ENCODE measurements around the gene GNGT1.
A peak's percentile ranks its signal among the peaks of the same experiment; 100 is the strongest.

Gene GNGT1

DNA sequence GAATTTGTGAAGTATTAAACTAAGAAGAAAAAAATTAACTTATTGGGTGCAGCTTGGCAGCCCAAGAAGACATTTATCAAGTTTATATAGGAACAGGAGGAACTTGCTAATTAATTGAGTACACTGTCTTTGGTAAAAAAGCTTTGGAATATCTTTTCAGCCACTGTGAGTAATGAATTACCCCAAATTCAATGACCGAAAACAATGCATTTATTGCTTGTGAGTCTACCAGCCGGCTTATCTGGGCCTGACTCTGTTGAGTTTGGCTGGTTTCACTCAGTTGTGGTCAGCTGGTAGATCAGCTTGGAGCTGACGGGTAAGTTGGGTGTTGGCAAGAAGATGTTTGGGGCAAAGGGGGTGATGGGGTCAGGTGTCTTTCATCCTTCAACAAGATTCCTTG lies 26.8 kb downstream of the GNGT1 start:
- peaks cover 0 to 12% (median 0%) of the 10 kb centered on the region in 10 experiments; a peak in 8 of 20 replicates for H3K4me1 ChIP-seq
- no peaks in the 10 kb centered on the region for H3K27me3 ChIP-seq
- no peak for TF ChIP-seq Cebpa-rat (IDR thresholded peaks at IDR 0.05)
- H3K9ac ChIP-seq = no peak overlapping the region
- H3K27ac ChIP-seq = no peak overlapping the region
- no peak overlapping the region for H3K4me2 ChIP-seq
- H4K20me1 ChIP-seq = no peaks in the 10 kb centered on the region
- H3K4me3 ChIP-seq = no peak overlapping the region
- no peaks in the 10 kb centered on the region for H3K9me3 ChIP-seq (replicated peaks in 1 of 11)
- no peaks in the 10 kb centered on the region for H3K36me3 ChIP-seq

DNA sequence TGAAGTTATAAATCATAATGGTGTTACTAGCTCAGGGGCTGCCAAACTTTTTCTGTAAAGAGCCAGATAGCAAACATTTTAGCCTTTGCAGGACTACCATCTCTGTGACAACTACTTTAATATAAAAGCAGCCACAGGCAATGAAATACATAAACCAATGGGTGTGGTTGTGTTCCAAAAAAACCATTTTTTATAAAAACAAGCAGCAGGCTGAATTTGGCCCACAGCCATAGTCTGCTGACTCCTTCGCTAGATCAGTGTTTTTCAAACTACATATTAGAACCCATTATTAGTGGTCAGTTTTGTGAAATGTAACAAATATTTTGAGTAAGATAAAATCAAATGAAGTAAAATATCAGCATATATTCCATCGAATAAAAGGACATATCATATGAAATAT lies 28.7 kb downstream of the GNGT1 start:
- Histone ChIP-seq H3K9ac (no peak overlapping the region), H3K4me1 (peaks cover 0 to 5% (median 0%) of the 10 kb centered on the region in 10 experiments; a peak in 8 of 20 replicates), H3K4me3 (no peak overlapping the region), H3K4me2 (no peak overlapping the region), H3K36me3 (no peaks in the 10 kb centered on the region), H3K27me3 (no peaks in the 10 kb centered on the region), H4K20me1 (no peaks in the 10 kb centered on the region), H3K27ac (no peak overlapping the region), H3K9me3 (replicated peaks in 1 of 11) (no peaks in the 10 kb centered on the region)
- TF ChIP-seq Cebpa-rat (IDR thresholded peaks at IDR 0.05) = no peak

GRCh38 chr7:93937818-93938217 lies 31.5 kb downstream of the GNGT1 start:
- Histone ChIP-seq H3K27me3 (no peaks in the 10 kb centered on the region), H3K36me3 (no peaks in the 10 kb centered on the region), H3K9me3 (replicated peaks in 1 of 11) (no peaks in the 10 kb centered on the region; a peak in 1 of 22 replicates), H3K4me2 (no peak overlapping the region), H3K4me3 (no peak overlapping the region), H4K20me1 (no peaks in the 10 kb centered on the region), H3K9ac (no peak overlapping the region), H3K27ac (no peak overlapping the region), H3K4me1 (no peaks in the 10 kb centered on the region)
- no peak for TF ChIP-seq Cebpa-rat (IDR thresholded peaks at IDR 0.05)

GRCh38 chr7:93938293-93938692 lies 31.9 kb downstream of the GNGT1 start:
- H3K9me3 ChIP-seq (replicated peaks in 1 of 11) = no peaks in the 10 kb centered on the region; a peak in 1 of 22 replicates
- no peaks in the 10 kb centered on the region for H4K20me1 ChIP-seq
- no peak overlapping the region for H3K4me2 ChIP-seq
- no peaks in the 10 kb centered on the region for H3K36me3 ChIP-seq
- H3K27me3 ChIP-seq = no peaks in the 10 kb centered on the region
- TF ChIP-seq Cebpa-rat (IDR thresholded peaks at IDR 0.05) = no peak
- peaks cover 0 to 3% (median 0%) of the 10 kb centered on the region in 10 experiments; a peak in 2 of 20 replicates for H3K4me1 ChIP-seq
- H3K27ac ChIP-seq = no peak overlapping the region
- H3K4me3 ChIP-seq = no peak overlapping the region
- no peak overlapping the region for H3K9ac ChIP-seq

GRCh38 chr7:93941945-93942344 lies 35.6 kb downstream of the GNGT1 start:
- Histone ChIP-seq H3K27me3 (no peaks in the 10 kb centered on the region), H3K9me3 (replicated peaks in 1 of 11) (no peaks in the 10 kb centered on the region; a peak in 1 of 22 replicates)

DNA sequence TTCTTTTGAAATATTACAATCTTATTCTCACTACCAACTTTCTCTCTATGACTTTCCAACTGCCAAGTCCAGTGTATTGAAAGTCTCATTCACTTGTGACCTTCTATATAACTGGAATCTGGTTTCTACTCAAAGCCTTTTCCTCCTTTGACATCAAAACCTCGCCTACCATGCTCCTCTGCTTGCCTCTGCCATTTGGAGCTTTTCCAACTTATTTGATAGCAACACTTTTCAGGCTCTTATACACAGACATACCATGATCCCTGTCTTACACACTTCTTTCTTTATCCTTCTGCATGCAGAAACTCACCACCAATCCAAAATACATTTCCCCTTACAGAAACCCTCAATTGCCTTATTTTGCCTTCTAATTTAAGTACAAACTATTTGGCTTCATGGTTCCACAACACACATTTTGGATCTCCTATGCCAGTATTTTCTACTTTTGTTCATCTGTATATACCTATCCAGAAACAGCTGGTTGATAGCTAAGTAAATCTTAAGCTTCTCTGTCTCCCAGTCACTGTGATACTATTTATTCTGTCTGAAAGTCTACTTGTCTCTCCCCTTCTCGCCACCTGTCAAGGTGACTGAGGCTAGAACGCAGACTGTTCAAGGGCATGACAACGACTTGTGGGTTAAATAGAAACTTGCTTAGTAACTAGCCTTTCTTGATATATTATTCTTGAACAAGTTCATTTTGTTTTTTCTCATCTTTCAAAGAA lies 37.6 kb downstream of the GNGT1 start:
- Histone ChIP-seq H3K27me3 (no peaks in the 10 kb centered on the region), H3K9me3 (replicated peaks in 1 of 11) (no peaks in the 10 kb centered on the region; a peak in 1 of 22 replicates), H3K9ac (no peak overlapping the region), H3K27ac (no peak overlapping the region), H4K20me1 (no peaks in the 10 kb centered on the region), H3K4me3 (no peak overlapping the region), H3K4me2 (peak overlapping the region in 8 of 11 experiments; percentile 11 to 66 (median 48); a peak in 13 of 22 replicates), H3K36me3 (no peaks in the 10 kb centered on the region), H3K4me1 (peaks cover 0 to 40% (median 26%) of the 10 kb centered on the region in 10 experiments; a peak in 18 of 20 replicates)
- no peak for TF ChIP-seq Cebpa-rat (IDR thresholded peaks at IDR 0.05)

More at GRCh38 chr7:93941945-93942344, 35.6 kb downstream of the GNGT1 start:
- H3K4me3 ChIP-seq = no peak overlapping the region
- no peak overlapping the region for H3K9ac ChIP-seq
- H4K20me1 ChIP-seq = no peaks in the 10 kb centered on the region
- no peak for TF ChIP-seq Cebpa-rat (IDR thresholded peaks at IDR 0.05)
- H3K36me3 ChIP-seq = no peaks in the 10 kb centered on the region
- no peak overlapping the region for H3K4me2 ChIP-seq
- H3K27ac ChIP-seq = no peak overlapping the region
- peaks cover 0 to 39% (median 26%) of the 10 kb centered on the region in 10 experiments; a peak in 18 of 20 replicates for H3K4me1 ChIP-seq

DNA sequence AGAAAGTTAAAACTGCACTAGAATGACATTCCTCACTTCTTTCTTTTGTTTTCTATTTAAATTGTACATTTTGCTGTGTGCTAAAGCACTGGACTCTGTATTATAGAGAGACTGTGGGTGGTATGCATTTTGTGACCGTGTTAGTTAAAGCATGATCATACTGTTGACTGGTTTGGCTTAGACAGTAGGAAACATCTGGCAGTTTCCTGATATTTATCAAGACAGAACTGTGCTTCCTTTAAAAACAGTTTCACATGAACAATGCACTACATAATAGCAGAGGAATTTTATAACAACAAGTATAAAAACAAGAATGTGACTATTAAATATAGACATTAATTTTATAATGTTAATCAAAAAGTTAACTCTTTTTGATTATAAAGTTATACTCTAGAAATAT lies 38.3 kb downstream of the GNGT1 start:
- no peak overlapping the region for H3K4me3 ChIP-seq
- H4K20me1 ChIP-seq = no peaks in the 10 kb centered on the region
- H3K9me3 ChIP-seq (replicated peaks in 1 of 11) = no peaks in the 10 kb centered on the region; a peak in 1 of 22 replicates
- peak overlapping the region in 7 of 11 experiments; percentile 35 to 66 (median 51); a peak in 11 of 22 replicates for H3K4me2 ChIP-seq
- H3K27ac ChIP-seq = no peak overlapping the region
- no peak for TF ChIP-seq Cebpa-rat (IDR thresholded peaks at IDR 0.05)
- H3K27me3 ChIP-seq = no peaks in the 10 kb centered on the region
- H3K4me1 ChIP-seq = peaks cover 0 to 40% (median 26%) of the 10 kb centered on the region in 10 experiments; a peak in 18 of 20 replicates
- H3K36me3 ChIP-seq = no peaks in the 10 kb centered on the region
- H3K9ac ChIP-seq = no peak overlapping the region

- H3K9me3 ChIP-seq (replicated peaks in 1 of 11) = no peaks in the 10 kb centered on the region; a peak in 1 of 22 replicates
- peaks cover 0 to 40% (median 26%) of the 10 kb centered on the region in 10 experiments; a peak in 18 of 20 replicates for H3K4me1 ChIP-seq
- no peaks in the 10 kb centered on the region for H3K27me3 ChIP-seq
- TF ChIP-seq Cebpa-rat (IDR thresholded peaks at IDR 0.05) = no peak
- H3K27ac ChIP-seq = peak overlapping the region in 2 of 11 experiments; percentile 19 to 34; a peak in 2 of 22 replicates
- peak overlapping the region in 8 of 11 experiments; percentile 15 to 66 (median 52); a peak in 13 of 22 replicates for H3K4me2 ChIP-seq
- H3K9ac ChIP-seq = no peak overlapping the region
- no peak overlapping the region for H3K4me3 ChIP-seq
- H3K36me3 ChIP-seq = no peaks in the 10 kb centered on the region
- no peaks in the 10 kb centered on the region for H4K20me1 ChIP-seq
Observed at GRCh38 chr7:93945083-93945482, 38.7 kb downstream of the GNGT1 start.

DNA sequence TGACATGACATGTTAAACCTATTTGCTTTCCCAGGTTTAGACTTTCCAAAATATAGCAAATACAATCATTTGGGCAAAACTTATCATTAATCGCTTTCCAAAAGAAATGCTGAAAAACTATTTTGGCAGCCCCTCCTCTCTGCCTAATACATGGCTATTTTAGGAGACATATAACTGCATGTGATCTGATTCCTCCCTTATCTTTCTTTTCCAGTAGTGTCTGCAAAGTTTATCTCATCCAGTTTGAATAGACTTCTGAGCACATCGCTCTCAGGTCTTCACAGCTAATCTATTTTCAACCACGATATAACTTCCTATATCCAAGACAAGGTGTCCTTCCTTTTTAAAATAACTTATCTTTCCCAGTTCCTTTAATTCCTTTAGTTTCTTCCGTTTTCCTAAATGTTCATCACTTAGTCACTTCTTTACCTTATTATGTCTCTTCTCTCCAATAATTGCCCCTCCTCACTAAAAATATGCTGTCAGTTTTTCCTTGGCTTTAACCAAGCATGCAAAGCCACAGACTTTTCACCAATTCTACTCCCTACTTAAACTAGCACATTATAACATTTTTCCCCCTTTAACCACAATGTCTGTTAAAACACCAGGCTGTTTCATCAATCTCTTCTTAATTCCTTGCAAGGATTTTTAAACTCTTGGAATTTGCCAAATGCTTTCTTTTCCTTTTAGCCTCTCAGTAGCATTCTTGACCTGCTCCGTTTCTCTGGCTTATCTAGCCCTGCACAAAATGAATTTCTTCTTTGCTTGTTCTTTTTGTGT lies 39.6 kb downstream of the GNGT1 start:
- Histone ChIP-seq H3K27me3 (no peaks in the 10 kb centered on the region), H3K4me1 (peaks cover 0 to 40% (median 26%) of the 10 kb centered on the region in 10 experiments; a peak in 18 of 20 replicates), H3K4me2 (peak overlapping the region in 8 of 11 experiments; percentile 15 to 66 (median 52); a peak in 13 of 22 replicates), H3K36me3 (no peaks in the 10 kb centered on the region), H3K27ac (no peak overlapping the region), H3K9me3 (replicated peaks in 1 of 11) (no peaks in the 10 kb centered on the region; a peak in 1 of 22 replicates), H3K9ac (no peak overlapping the region), H3K4me3 (no peak overlapping the region), H4K20me1 (no peaks in the 10 kb centered on the region)
- TF ChIP-seq Cebpa-rat (IDR thresholded peaks at IDR 0.05) = no peak
